Activated naive CD8-positive, alpha-beta T cell (primary cell): Measurements from ENCODE around the gene SMC5.

Source experiments
- H3K27ac Mint-ChIP-seq: one replicate; pipeline ENCODE4 v1.8.0; 2021; ENCODE audit warnings: mixed read lengths
- H3K27me3 Mint-ChIP-seq: one replicate; pipeline ENCODE4 v1.8.0; 2021; ENCODE audit warnings: mixed read lengths
- H3K36me3 Mint-ChIP-seq: one replicate; pipeline ENCODE4 v1.8.0; 2021; ENCODE audit warnings: mixed read lengths
- H3K4me1 Mint-ChIP-seq: one replicate; pipeline ENCODE4 v1.8.0; 2021; ENCODE audit warnings: low read depth, mixed read lengths
- H3K4me3 Mint-ChIP-seq: one replicate; pipeline ENCODE4 v1.8.0; 2021; ENCODE audit warnings: mild to moderate bottlenecking, mixed read lengths
- H3K9me3 Mint-ChIP-seq: one replicate; pipeline ENCODE4 v1.8.0; 2021; ENCODE audit warnings: low read depth, mixed read lengths

SMC5 gene

GRCh38 chr9:70363760-70364159, 105.0 kb downstream of the SMC5 start:
- peaks cover 4% of the 10 kb centered on the region for H3K36me3 Mint-ChIP-seq
- H3K4me3 Mint-ChIP-seq: no peak overlapping the region
- H3K27me3 Mint-ChIP-seq: no peaks in the 10 kb centered on the region
- H3K27ac Mint-ChIP-seq: no peak overlapping the region
- no peaks in the 10 kb centered on the region for H3K9me3 Mint-ChIP-seq
- H3K4me1 Mint-ChIP-seq: no peaks in the 10 kb centered on the region

- Mint-ChIP-seq H3K27me3 (no peaks in the 10 kb centered on the region), H3K9me3 (no peaks in the 10 kb centered on the region), H3K36me3 (peaks cover 4% of the 10 kb centered on the region)
These were observed 108.6 kb downstream of the SMC5 start for GRCh38 chr9:70367305-70367930.

GRCh38 chr9:70374962-70375618, 116.3 kb downstream of the SMC5 start:
- no peak overlapping the region for H3K27ac Mint-ChIP-seq
- no peaks in the 10 kb centered on the region for H3K36me3 Mint-ChIP-seq
- no peak overlapping the region for H3K4me3 Mint-ChIP-seq
- peaks cover 4% of the 10 kb centered on the region for H3K4me1 Mint-ChIP-seq
- H3K27me3 Mint-ChIP-seq: no peaks in the 10 kb centered on the region
- no peaks in the 10 kb centered on the region for H3K9me3 Mint-ChIP-seq

More at GRCh38 chr9:70367305-70367930, 108.6 kb downstream of the SMC5 start:
- Mint-ChIP-seq H3K27ac (no peak overlapping the region), H3K4me1 (no peaks in the 10 kb centered on the region), H3K4me3 (no peak overlapping the region)

- Mint-ChIP-seq H3K4me1 (peaks cover 23% of the 10 kb centered on the region), H3K36me3 (peaks cover 18% of the 10 kb centered on the region), H3K27me3 (no peaks in the 10 kb centered on the region), H3K9me3 (no peaks in the 10 kb centered on the region), H3K4me3 (no peak overlapping the region), H3K27ac (no peak overlapping the region)
These were observed 123.4 kb downstream of the SMC5 start for GRCh38 chr9:70382046-70382708.

GRCh38 chr9:70382709-70383605, 124.2 kb downstream of the SMC5 start:
- H3K9me3 Mint-ChIP-seq: no peaks in the 10 kb centered on the region
- H3K27me3 Mint-ChIP-seq: no peaks in the 10 kb centered on the region
- peaks cover 28% of the 10 kb centered on the region for H3K4me1 Mint-ChIP-seq
- peaks cover 20% of the 10 kb centered on the region for H3K36me3 Mint-ChIP-seq
- H3K27ac Mint-ChIP-seq: no peak overlapping the region
- H3K4me3 Mint-ChIP-seq: no peak overlapping the region

- peaks cover 48% of the 10 kb centered on the region for H3K4me1 Mint-ChIP-seq
- H3K36me3 Mint-ChIP-seq: peaks cover 20% of the 10 kb centered on the region
- no peaks in the 10 kb centered on the region for H3K9me3 Mint-ChIP-seq
- no peaks in the 10 kb centered on the region for H3K27me3 Mint-ChIP-seq
- no peak overlapping the region for H3K4me3 Mint-ChIP-seq
- no peak overlapping the region for H3K27ac Mint-ChIP-seq
These were observed 126.6 kb downstream of the SMC5 start for GRCh38 chr9:70385426-70385825.

GRCh38 chr9:70387663-70388062, 128.9 kb downstream of the SMC5 start:
- Mint-ChIP-seq H3K9me3 (no peaks in the 10 kb centered on the region), H3K27me3 (no peaks in the 10 kb centered on the region), H3K27ac (no peak overlapping the region), H3K4me3 (no peak overlapping the region), H3K4me1 (peaks cover 70% of the 10 kb centered on the region), H3K36me3 (peaks cover 19% of the 10 kb centered on the region)

GRCh38 chr9:70389188-70389587, 130.4 kb downstream of the SMC5 start:
- peak overlapping the region; percentile 90 for H3K27ac Mint-ChIP-seq

GRCh38 chr9:70389621-70390266, 131.0 kb downstream of the SMC5 start:
- H3K27ac Mint-ChIP-seq: peak overlapping the region; percentile 90
- no peaks in the 10 kb centered on the region for H3K27me3 Mint-ChIP-seq
- peaks cover 84% of the 10 kb centered on the region for H3K4me1 Mint-ChIP-seq
- H3K36me3 Mint-ChIP-seq: peaks cover 8% of the 10 kb centered on the region
- H3K9me3 Mint-ChIP-seq: no peaks in the 10 kb centered on the region
- H3K4me3 Mint-ChIP-seq: peak overlapping the region; percentile 39

More at GRCh38 chr9:70389188-70389587, 130.4 kb downstream of the SMC5 start:
- Mint-ChIP-seq H3K4me1 (peaks cover 83% of the 10 kb centered on the region), H3K4me3 (peak overlapping the region; percentile 39), H3K9me3 (no peaks in the 10 kb centered on the region), H3K36me3 (peaks cover 13% of the 10 kb centered on the region), H3K27me3 (no peaks in the 10 kb centered on the region)

GRCh38 chr9:70390933-70391341, 132.2 kb downstream of the SMC5 start:
- Mint-ChIP-seq H3K27ac (peak overlapping the region; percentile 90), H3K36me3 (peaks cover 8% of the 10 kb centered on the region), H3K4me1 (peaks cover 87% of the 10 kb centered on the region), H3K27me3 (no peaks in the 10 kb centered on the region), H3K9me3 (no peaks in the 10 kb centered on the region), H3K4me3 (peak overlapping the region; percentile 79)

GRCh38 chr9:70392189-70392588, 133.4 kb downstream of the SMC5 start:
- Mint-ChIP-seq H3K36me3 (peaks cover 2% of the 10 kb centered on the region), H3K4me1 (peaks cover 84% of the 10 kb centered on the region), H3K27me3 (no peaks in the 10 kb centered on the region), H3K4me3 (peak overlapping the region; percentile 17), H3K27ac (peak overlapping the region; percentile 46), H3K9me3 (no peaks in the 10 kb centered on the region)

- H3K4me3 Mint-ChIP-seq: no peak overlapping the region
- H3K36me3 Mint-ChIP-seq: no peaks in the 10 kb centered on the region
- H3K27ac Mint-ChIP-seq: peak overlapping the region; percentile 46
- H3K27me3 Mint-ChIP-seq: no peaks in the 10 kb centered on the region
- H3K4me1 Mint-ChIP-seq: peaks cover 85% of the 10 kb centered on the region
- no peaks in the 10 kb centered on the region for H3K9me3 Mint-ChIP-seq
These were observed 134.1 kb downstream of the SMC5 start for GRCh38 chr9:70392850-70393249.

GRCh38 chr9:70395652-70396051, 136.9 kb downstream of the SMC5 start:
- H3K4me1 Mint-ChIP-seq: peaks cover 89% of the 10 kb centered on the region
- no peak overlapping the region for H3K4me3 Mint-ChIP-seq
- H3K27me3 Mint-ChIP-seq: no peaks in the 10 kb centered on the region
- H3K36me3 Mint-ChIP-seq: no peaks in the 10 kb centered on the region
- H3K9me3 Mint-ChIP-seq: no peaks in the 10 kb centered on the region
- no peak overlapping the region for H3K27ac Mint-ChIP-seq

- Mint-ChIP-seq H3K27me3 (no peaks in the 10 kb centered on the region), H3K4me1 (peaks cover 79% of the 10 kb centered on the region), H3K36me3 (no peaks in the 10 kb centered on the region), H3K4me3 (peak overlapping the region; percentile 35), H3K9me3 (no peaks in the 10 kb centered on the region), H3K27ac (peak overlapping the region; percentile 85)
These were observed 139.4 kb downstream of the SMC5 start for GRCh38 chr9:70398145-70398556.
